ENCODE data around the gene THSD7B.

DNA sequence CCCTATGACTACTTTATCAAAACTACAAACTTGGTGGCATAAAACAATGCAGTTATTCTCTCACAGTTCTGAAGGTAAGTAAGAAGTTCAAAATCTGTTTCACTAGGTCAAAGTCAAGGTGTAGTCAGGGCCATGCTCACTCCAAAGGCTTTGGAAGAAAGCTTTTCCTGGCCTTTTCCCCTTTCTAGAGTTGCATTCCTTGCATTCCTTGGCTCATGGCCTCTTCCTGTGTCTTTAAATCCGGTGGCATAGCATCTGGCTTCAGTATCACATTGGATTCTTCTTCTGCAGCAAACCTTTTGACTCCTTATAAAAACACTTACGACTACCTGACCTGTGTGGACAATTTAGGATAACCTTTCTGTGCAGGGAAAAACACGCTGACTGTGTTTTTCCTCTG is 655.4 kb downstream of the THSD7B start:
- TF ChIP-seq, protein P1, sequence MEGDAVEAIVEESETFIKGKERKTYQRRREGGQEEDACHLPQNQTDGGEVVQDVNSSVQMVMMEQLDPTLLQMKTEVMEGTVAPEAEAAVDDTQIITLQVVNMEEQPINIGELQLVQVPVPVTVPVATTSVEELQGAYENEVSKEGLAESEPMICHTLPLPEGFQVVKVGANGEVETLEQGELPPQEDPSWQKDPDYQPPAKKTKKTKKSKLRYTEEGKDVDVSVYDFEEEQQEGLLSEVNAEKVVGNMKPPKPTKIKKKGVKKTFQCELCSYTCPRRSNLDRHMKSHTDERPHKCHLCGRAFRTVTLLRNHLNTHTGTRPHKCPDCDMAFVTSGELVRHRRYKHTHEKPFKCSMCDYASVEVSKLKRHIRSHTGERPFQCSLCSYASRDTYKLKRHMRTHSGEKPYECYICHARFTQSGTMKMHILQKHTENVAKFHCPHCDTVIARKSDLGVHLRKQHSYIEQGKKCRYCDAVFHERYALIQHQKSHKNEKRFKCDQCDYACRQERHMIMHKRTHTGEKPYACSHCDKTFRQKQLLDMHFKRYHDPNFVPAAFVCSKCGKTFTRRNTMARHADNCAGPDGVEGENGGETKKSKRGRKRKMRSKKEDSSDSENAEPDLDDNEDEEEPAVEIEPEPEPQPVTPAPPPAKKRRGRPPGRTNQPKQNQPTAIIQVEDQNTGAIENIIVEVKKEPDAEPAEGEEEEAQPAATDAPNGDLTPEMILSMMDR (IDR thresholded peaks at IDR 0.05; ENCODE audit: poor library complexity, severe bottlenecking) = no peak
- TF ChIP-seq POLR2AphosphoS5 (IDR thresholded peaks at IDR 0.05) (no peak), TAF1 (IDR thresholded peaks at IDR 0.05; ENCODE audit: low read depth) (no peak), EZH2 (IDR thresholded peaks at IDR 0.05; ENCODE audit: borderline replicate concordance, insufficient read depth, low read length, poor library complexity, severe bottlenecking) (no peak)
